IMR-90 (cell line): ENCODE results near the gene C3orf18. TPM values are rescaled to one million over a fixed set of nuclear protein-coding genes. Genes with fewer than 3 reads are reported as not detected.
A peak's percentile ranks its signal among the peaks of the same experiment; 100 is the strongest.

Source experiments
- ATAC-seq: fragments of 200-7000 bp; cut with Tn5 transposase; 2 replicates; pipeline ENCODE4 v1.9.1; 2020; ENCODE audit warnings: low read depth, mild to moderate bottlenecking, moderate library complexity
- BruUV-seq: library from RNA; stranded (reverse); fragments of 400-500 nt; replicated peaks from 2 replicates; lab custom pipeline; 2021; lab: Mats Ljungman, UMichigan
- CTCF ChIA-PET: fragments of 300-600 bp; formaldehyde crosslinking; extraction: SDS; loops from one replicate; lab custom pipeline; 2021; ENCODE audit warnings: antibody characterized with exemption; lab: Yijun Ruan, JAX
- POLR2A ChIA-PET: fragments of 300-600 bp; sonication (Branson Sonifier 250); formaldehyde crosslinking; loops from one replicate; lab custom pipeline; 2022; ENCODE audit warnings: antibody characterized with exemption; ENCODE audit not compliant: unreplicated experiment; lab: Charles Lee
- DNase-seq: peaks from one replicate; pipeline ENCODE4 v3.0.0; 2013
- H2AFZ ChIP-seq: replicated peaks from 2 replicates; pipeline ENCODE3; 2013; ENCODE audit warnings: low read length, mild to moderate bottlenecking; ENCODE audit not compliant: poor library complexity
- H2AK5ac ChIP-seq: 2 replicates; pipeline ENCODE4 v1.6.1; 2013; ENCODE audit warnings: low read depth, low read length, inconsistent platforms
- H2AK9ac ChIP-seq: replicated peaks from 2 replicates; pipeline ENCODE3; 2013; ENCODE audit warnings: mild to moderate bottlenecking, low read depth, low read length, moderate library complexity; ENCODE audit not compliant: poor library complexity
- H2BK120ac ChIP-seq: 2 replicates; pipeline ENCODE4 v1.6.1; 2013; ENCODE audit warnings: low read depth, low read length, inconsistent platforms
- H2BK15ac ChIP-seq: 3 replicates; pipeline ENCODE4 v1.6.1; 2013; ENCODE audit warnings: low read depth, low read length, inconsistent platforms
- H2BK20ac ChIP-seq: 2 replicates; pipeline ENCODE4 v1.6.1; 2013; ENCODE audit warnings: low read depth, mild to moderate bottlenecking, inconsistent platforms, low read length, moderate library complexity
- H2BK5ac ChIP-seq: 2 replicates; pipeline ENCODE4 v1.6.1; 2013; ENCODE audit warnings: mild to moderate bottlenecking, low read depth, low read length, inconsistent platforms; ENCODE audit not compliant: poor library complexity, severe bottlenecking
- H3K14ac ChIP-seq: replicated peaks from 2 replicates; pipeline ENCODE4 v1.6.1; 2013; ENCODE audit warnings: low read depth, low read length, inconsistent platforms
- H3K18ac ChIP-seq: 2 replicates; pipeline ENCODE4 v1.6.1; 2013; ENCODE audit warnings: low read depth, low read length, control low read depth
- H3K23ac ChIP-seq: 2 replicates; pipeline ENCODE4 v1.6.1; 2013; ENCODE audit warnings: low read depth, low read length, inconsistent platforms
- H3K27ac ChIP-seq: 2 replicates; pipeline ENCODE4 v1.5.1; 2013; ENCODE audit warnings: mild to moderate bottlenecking, control low read depth, low read length; ENCODE audit not compliant: insufficient read depth
- H3K27me3 ChIP-seq: 2 replicates; pipeline ENCODE4 v1.6.1; 2013; ENCODE audit warnings: low read length; ENCODE audit not compliant: control insufficient read depth, insufficient read depth
- H3K36me3 ChIP-seq: 2 replicates; pipeline ENCODE4 v1.6.1; 2013; ENCODE audit warnings: low read length, mixed read lengths; ENCODE audit not compliant: control insufficient read depth, insufficient read depth
- H3K4ac ChIP-seq: 2 replicates; pipeline ENCODE4 v1.6.1; 2013; ENCODE audit warnings: low read depth, low read length, inconsistent platforms
- H3K4me1 ChIP-seq: 2 replicates; pipeline ENCODE4 v1.6.1; 2013; ENCODE audit warnings: low read length, mixed read lengths; ENCODE audit not compliant: control insufficient read depth, insufficient read depth
- H3K4me2 ChIP-seq: 2 replicates; pipeline ENCODE4 v1.6.1; 2013; ENCODE audit warnings: low read depth, mild to moderate bottlenecking, control low read depth, low read length, moderate library complexity
- H3K4me3 ChIP-seq: 2 replicates; pipeline ENCODE4 v1.5.1; 2013; ENCODE audit warnings: low read depth, mild to moderate bottlenecking, control low read depth, low read length, moderate library complexity; ENCODE audit not compliant: insufficient read depth
- H3K56ac ChIP-seq: 2 replicates; pipeline ENCODE4 v1.6.1; 2013; ENCODE audit warnings: low read length, inconsistent platforms; ENCODE audit not compliant: insufficient read depth; ENCODE audit errors: extremely low read depth
- H3K79me1 ChIP-seq, 2 experiments: 2 replicates each; pipeline ENCODE4 v1.6.1; 2013; ENCODE audit warnings: low read length in 2 of 2, inconsistent platforms in 1 of 2, low read depth in 1 of 2
- H3K9ac ChIP-seq: 2 replicates; pipeline ENCODE4 v1.6.1; 2013; ENCODE audit warnings: low read depth, low read length, control low read depth
- H3K9me1 ChIP-seq: 2 replicates; pipeline ENCODE4 v1.6.1; 2013; ENCODE audit warnings: low read length, inconsistent platforms; ENCODE audit not compliant: insufficient read depth
- H3K9me3 ChIP-seq: 2 replicates; pipeline ENCODE4 v1.6.1; 2013; ENCODE audit warnings: low read length; ENCODE audit not compliant: control insufficient read depth, insufficient read depth
- H4K20me1 ChIP-seq: 2 replicates; pipeline ENCODE4 v1.6.1; 2013; ENCODE audit warnings: low read length, inconsistent platforms; ENCODE audit not compliant: insufficient read depth
- H4K5ac ChIP-seq: 2 replicates; pipeline ENCODE4 v1.6.1; 2013; ENCODE audit warnings: mild to moderate bottlenecking, low read depth, low read length, control low read depth
- H4K8ac ChIP-seq, 2 experiments: 2 replicates each; pipeline ENCODE4 v1.6.1; 2013; ENCODE audit warnings: low read depth in 2 of 2, low read length in 2 of 2, control low read depth in 1 of 2, inconsistent platforms in 1 of 2
- H4K91ac ChIP-seq: 2 replicates; pipeline ENCODE4 v1.6.1; 2013; ENCODE audit warnings: low read depth, low read length, inconsistent platforms; ENCODE audit not compliant: insufficient read depth
- CEBPB ChIP-seq: IDR thresholded peaks from 2 replicates; pipeline ENCODE4 v1.6.1; 2012; ENCODE audit warnings: low read depth, low read length, improper control_type of control experiment
- CHD1 ChIP-seq: IDR thresholded peaks from 2 replicates; pipeline ENCODE4 v1.6.1; 2012; ENCODE audit warnings: low read depth, low read length, improper control_type of control experiment
- ELK1 ChIP-seq: fragments of 150-350 bp; IDR thresholded peaks from 2 replicates; pipeline ENCODE4 v1.6.1; 2016; ENCODE audit warnings: low read depth, mild to moderate bottlenecking, low read length, moderate library complexity, borderline replicate concordance
- MAFK ChIP-seq: IDR thresholded peaks from 2 replicates; pipeline ENCODE4 v1.6.1; 2012; ENCODE audit warnings: low read depth, low read length, improper control_type of control experiment
- MXI1 ChIP-seq: IDR thresholded peaks from 2 replicates; pipeline ENCODE4 v1.6.1; 2012; ENCODE audit warnings: low read depth, mild to moderate bottlenecking, low read length, moderate library complexity, borderline replicate concordance
- POLR2A ChIP-seq: IDR thresholded peaks from 2 replicates; pipeline ENCODE4 v1.6.1; 2012; ENCODE audit warnings: mild to moderate bottlenecking, low read depth, low read length
- RAD21 ChIP-seq: IDR thresholded peaks from 2 replicates; pipeline ENCODE4 v1.6.1; 2012; ENCODE audit warnings: low read length, improper control_type of control experiment
- WGBS, 2 experiments: methylation state at CpG; one replicate each; pipeline versions ENCODE4 v1.1.5 to v1.1.7; 2013; ENCODE audit warnings: missing lambda C conversion rate in 2 of 2; ENCODE audit not compliant: insufficient read length in 1 of 2; ENCODE audit errors: extremely low coverage in 2 of 2; 5-methylcytosine and 5-hydroxymethylcytosine counted together
- dilution Hi-C: fragments of 300-500 bp; cut with HindIII; formaldehyde crosslinking; loops from one replicate; pipeline ENCODE4 v1.14.3; 2018; ENCODE audit warnings: low sequenced_read_pairs; ENCODE audit not compliant: unreplicated experiment
- in situ Hi-C: fragments of 300-500 bp; cut with MboI; formaldehyde crosslinking; loops from 3 replicates; pipeline ENCODE4 v1.14.3; 2019; ENCODE audit warnings: low sequenced_read_pairs, inconsistent platforms, mixed read lengths
- intact Hi-C: fragments of 100-400 bp; cut with micrococcal nuclease; formaldehyde crosslinking; loops from 2 replicates; pipeline ENCODE4 v1.10.0; 2022
- polyA plus RNA-seq, 3 experiments: library from polyadenylated mRNA; depleted of rRNA; stranded (reverse); fragments of >200 nt; gene quantifications; 2 replicates each; pipeline ENCODE4 v1.2.3, GENCODE V29; 2012; ENCODE audit warnings: low replicate concordance in 1 of 3
- total RNA-seq: library from RNA; depleted of rRNA; stranded (reverse); fragments of >200 nt; gene quantifications from 2 replicates; pipeline ENCODE4 v1.2.3, GENCODE V29; 2012
- TF ChIP-seq, protein P1 (sequence below): conservative IDR thresholded peaks from 2 replicates; pipeline ENCODE4 v1.5.1; 2012; ENCODE audit warnings: mild to moderate bottlenecking, low read depth, low read length, improper control_type of control experiment

C3orf18 gene
- total and polyA plus RNA-seq, 2 of the 4 experiments (the other 2 are of a cell fraction), result 6.8 to 10.6 TPM

- ChIA-PET CTCF (interaction anchor here (0.6 kb wide), 1 partner anchor 45 kb away, joined by 3 read pairs; no protein-coding TSS in a partner anchor), POLR2A (no interaction called here)
- peaks cover 4% of the 10 kb centered on the region; the same call in 1 of the 2 replicates for H3K36me3 ChIP-seq
- ATAC-seq (no peak; the same call in 1 of the 2 replicates), DNase-seq (peak; percentile 24)
- no peak overlapping the region for H4K5ac ChIP-seq
- no peak overlapping the region for H2AK5ac ChIP-seq
- H4K20me1 ChIP-seq, result no peaks in the 10 kb centered on the region
- no peaks in the 10 kb centered on the region; the same call in 1 of the 2 replicates for H3K4me1 ChIP-seq
- H2AFZ ChIP-seq, result no peak overlapping the region
- dilution Hi-C loops (no loop called here), intact Hi-C loops (no loop called here), in situ Hi-C loops (no loop called here)
- no peaks in the 10 kb centered on the region for H3K9me3 ChIP-seq
- BruUV-seq, result no TSS peak
- no peak overlapping the region for H3K27ac ChIP-seq
- H2BK5ac ChIP-seq, result no peak overlapping the region
- no peak overlapping the region for H3K18ac ChIP-seq
- no peak overlapping the region for H2BK15ac ChIP-seq
- H3K4me3 ChIP-seq, result no peak overlapping the region
- H3K4me2 ChIP-seq, result no peak overlapping the region
- 0 out of 2 replicates have a peak, but pooled peaks cover 3% of the 10 kb centered on the region for H3K9me1 ChIP-seq
- no peaks in the 10 kb centered on the region for H3K27me3 ChIP-seq
- H2BK20ac ChIP-seq, result no peak overlapping the region
- no peak overlapping the region for H4K91ac ChIP-seq
- WGBS, 2 experiments, result 80% methylated on average over 2 of the region's 6 CpGs; no CpG with 5 or more reads in 1 of the 2 experiments
- H3K4ac ChIP-seq, result no peak overlapping the region
- TF ChIP-seq MAFK (no peak), CEBPB (no peak), MXI1 (no peak), CHD1 (no peak), ELK1 (no peak), RAD21 (no peak), POLR2A (no peak)
- TF ChIP-seq, protein P1, sequence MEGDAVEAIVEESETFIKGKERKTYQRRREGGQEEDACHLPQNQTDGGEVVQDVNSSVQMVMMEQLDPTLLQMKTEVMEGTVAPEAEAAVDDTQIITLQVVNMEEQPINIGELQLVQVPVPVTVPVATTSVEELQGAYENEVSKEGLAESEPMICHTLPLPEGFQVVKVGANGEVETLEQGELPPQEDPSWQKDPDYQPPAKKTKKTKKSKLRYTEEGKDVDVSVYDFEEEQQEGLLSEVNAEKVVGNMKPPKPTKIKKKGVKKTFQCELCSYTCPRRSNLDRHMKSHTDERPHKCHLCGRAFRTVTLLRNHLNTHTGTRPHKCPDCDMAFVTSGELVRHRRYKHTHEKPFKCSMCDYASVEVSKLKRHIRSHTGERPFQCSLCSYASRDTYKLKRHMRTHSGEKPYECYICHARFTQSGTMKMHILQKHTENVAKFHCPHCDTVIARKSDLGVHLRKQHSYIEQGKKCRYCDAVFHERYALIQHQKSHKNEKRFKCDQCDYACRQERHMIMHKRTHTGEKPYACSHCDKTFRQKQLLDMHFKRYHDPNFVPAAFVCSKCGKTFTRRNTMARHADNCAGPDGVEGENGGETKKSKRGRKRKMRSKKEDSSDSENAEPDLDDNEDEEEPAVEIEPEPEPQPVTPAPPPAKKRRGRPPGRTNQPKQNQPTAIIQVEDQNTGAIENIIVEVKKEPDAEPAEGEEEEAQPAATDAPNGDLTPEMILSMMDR, result no peak
- no peaks in the 10 kb centered on the region for H3K79me1 ChIP-seq
- no peak overlapping the region for H3K14ac ChIP-seq
- H3K23ac ChIP-seq, result no peak overlapping the region
- H4K8ac ChIP-seq, result no peak overlapping the region
- H3K9ac ChIP-seq, result no peak overlapping the region
- H3K56ac ChIP-seq, result no peak overlapping the region
- no peak overlapping the region for H2BK120ac ChIP-seq
- H2AK9ac ChIP-seq, result no peak overlapping the region
Observed at GRCh38 chr3:50587373-50587772, 19.8 kb upstream of the C3orf18 start.
